HepG2 (cell line): ENCODE measurements around the gene ZNF777. TPM values are rescaled to one million over a fixed set of nuclear protein-coding genes. Genes with fewer than 3 reads are reported as not detected.
A peak's percentile ranks its signal among the peaks of the same experiment; 100 is the strongest.

ENCODE experiments used
- AGO1 ChIP-seq: fragments of 200-400 bp; formaldehyde crosslinking; IDR thresholded peaks from 2 replicates; pipeline ENCODE4 v1.6.1; 2017; ENCODE audit warnings: mild to moderate bottlenecking, low read depth, low read length, moderate library complexity; ENCODE audit not compliant: poor library complexity, severe bottlenecking
- EP300 ChIP-seq, 3 experiments: sonication (generic) in 1 of 3; formaldehyde crosslinking in 1 of 3; IDR thresholded peaks; 2 replicates each; pipeline versions ENCODE4 v1.5.1 to v1.6.1; 2011 to 2020; ENCODE audit warnings: low read depth in 2 of 3, low read length in 2 of 3, borderline replicate concordance in 1 of 3, improper control_type of control experiment in 1 of 3, mild to moderate bottlenecking in 1 of 3, missing genetic modification reagents in 1 of 3, moderate library complexity in 1 of 3
- FOXK1 ChIP-seq: sonication (generic); formaldehyde crosslinking; IDR thresholded peaks from 2 replicates; pipeline ENCODE4 v1.4.0; 2020; ENCODE audit warnings: low read depth, missing genetic modification reagents, borderline replicate concordance
- HDAC1 ChIP-seq: sonication (generic); formaldehyde crosslinking; IDR thresholded peaks from 2 replicates; pipeline ENCODE4 v1.5.1; 2020; ENCODE audit warnings: mild to moderate bottlenecking, missing genetic modification reagents
- PAF1 ChIP-seq: IDR thresholded peaks from 2 replicates; pipeline ENCODE4 v1.6.1; 2016; ENCODE audit warnings: missing genetic modification reagents, missing compliant biosample characterization
- TP53 ChIP-seq: sonication (generic); formaldehyde crosslinking; conservative IDR thresholded peaks from 2 replicates; pipeline ENCODE4 v1.4.0; 2020; ENCODE audit warnings: missing genetic modification reagents
- XBP1 ChIP-seq: sonication (generic); formaldehyde crosslinking; IDR thresholded peaks from 2 replicates; pipeline ENCODE4 v1.5.0; 2020; ENCODE audit warnings: missing genetic modification reagents
- ZNF343 ChIP-seq: sonication (generic); formaldehyde crosslinking; IDR thresholded peaks from 2 replicates; pipeline ENCODE4 v1.4.0; 2020; ENCODE audit warnings: mild to moderate bottlenecking, missing genetic modification reagents
- ZNF737 ChIP-seq: sonication (generic); formaldehyde crosslinking; IDR thresholded peaks from 2 replicates; pipeline ENCODE4 v1.5.0; 2020; ENCODE audit warnings: missing genetic modification reagents, mild to moderate bottlenecking, borderline replicate concordance
- ZNF792 ChIP-seq: IDR thresholded peaks from 2 replicates; pipeline ENCODE4 v1.6.1; 2016
- polyA plus RNA-seq, 8 experiments: library from polyadenylated mRNA; depleted of rRNA in 3 of 8; stranded (reverse) in 7 of 8; unstranded in 1 of 8; fragments of >200 nt; fragmentation: Illumina TruSeq in 4 of 8; extraction: Trizol in 4 of 8; gene quantifications; 2 replicates each; pipeline versions ENCODE4 v1.2.1 to v1.2.3, GENCODE V29; 2011 to 2016; ENCODE audit warnings: low read depth in 4 of 8, missing spikeins in 1 of 8, mixed read lengths in 1 of 8; ENCODE audit not compliant: insufficient read depth in 1 of 8
- total RNA-seq, 5 experiments: library from RNA; depleted of rRNA; stranded (reverse); fragments of >200 nt; fragmentation: Illumina TruSeq; extraction: Trizol; gene quantifications; 2 replicates each; pipeline ENCODE4 v1.2.3, GENCODE V29; 2016; ENCODE audit warnings: low read depth in 1 of 5
- TF ChIP-seq, protein P1 (sequence below): sonication (generic); formaldehyde crosslinking; IDR thresholded peaks from 2 replicates; pipeline ENCODE4 v1.9.0; 2021; ENCODE audit warnings: mild to moderate bottlenecking, missing genetic modification reagents
- TF ChIP-seq, protein P2 (sequence below), 2 experiments: IDR thresholded peaks; 2 replicates each; pipeline ENCODE4 v1.6.1; 2011 to 2012; ENCODE audit warnings: low read length in 2 of 2, borderline replicate concordance in 1 of 2, low read depth in 1 of 2, mild to moderate bottlenecking in 1 of 2, moderate library complexity in 1 of 2
- TF ChIP-seq, protein P3 (sequence below): sonication (generic); formaldehyde crosslinking; IDR thresholded peaks from 2 replicates; pipeline ENCODE4 v1.4.0; 2020; ENCODE audit warnings: missing genetic modification reagents
- TF ChIP-seq, protein P4 (sequence below): sonication (generic); formaldehyde crosslinking; IDR thresholded peaks from 2 replicates; pipeline ENCODE4 v1.8.0; 2023; ENCODE audit warnings: mild to moderate bottlenecking, missing genetic modification reagents

Gene ZNF777
- total and polyA plus RNA-seq, 2 of the 13 experiments (the other 11 are each of a cell fraction or from before 2014, with no cell fraction given) = 3.8 to 6.0 TPM

DNA sequence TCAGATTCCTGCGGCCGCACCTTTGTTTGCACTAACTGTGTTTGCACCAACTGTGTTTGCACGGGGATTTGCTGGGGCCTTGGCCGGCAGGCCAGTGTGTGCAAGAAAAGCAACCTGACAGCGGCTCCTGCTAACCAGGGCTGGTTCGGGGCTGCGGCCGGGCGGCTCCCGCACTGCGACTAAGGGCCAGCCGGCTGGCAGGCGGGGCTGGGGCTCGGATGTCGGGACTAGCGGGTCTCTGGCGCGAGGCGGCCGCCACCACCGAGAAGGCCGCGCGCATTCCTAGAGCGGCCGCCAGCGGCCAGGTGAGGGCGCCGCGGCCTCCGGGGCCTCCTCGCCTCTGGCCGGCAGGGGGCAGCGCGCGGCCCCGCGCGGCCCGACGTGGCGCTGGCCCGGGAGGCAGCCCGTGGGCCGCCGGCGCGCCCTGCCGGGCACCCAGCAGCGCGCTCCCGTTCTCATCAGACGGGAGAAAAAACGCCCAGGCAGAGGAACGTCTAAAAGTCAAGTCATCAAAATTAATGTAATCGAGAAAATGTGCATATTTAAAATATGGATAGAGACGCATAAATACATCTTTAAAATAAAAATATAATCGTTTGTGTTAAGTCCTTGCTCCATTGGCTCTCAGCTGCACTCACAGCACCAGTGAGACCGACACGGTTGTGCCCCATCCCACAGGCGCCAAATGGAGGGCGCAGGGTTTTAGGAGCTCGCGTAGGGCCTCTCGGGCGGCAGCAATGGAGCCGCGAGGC, 38.5 kb downstream of the ZNF777 start (continued):
- TF ChIP-seq, protein P1, sequence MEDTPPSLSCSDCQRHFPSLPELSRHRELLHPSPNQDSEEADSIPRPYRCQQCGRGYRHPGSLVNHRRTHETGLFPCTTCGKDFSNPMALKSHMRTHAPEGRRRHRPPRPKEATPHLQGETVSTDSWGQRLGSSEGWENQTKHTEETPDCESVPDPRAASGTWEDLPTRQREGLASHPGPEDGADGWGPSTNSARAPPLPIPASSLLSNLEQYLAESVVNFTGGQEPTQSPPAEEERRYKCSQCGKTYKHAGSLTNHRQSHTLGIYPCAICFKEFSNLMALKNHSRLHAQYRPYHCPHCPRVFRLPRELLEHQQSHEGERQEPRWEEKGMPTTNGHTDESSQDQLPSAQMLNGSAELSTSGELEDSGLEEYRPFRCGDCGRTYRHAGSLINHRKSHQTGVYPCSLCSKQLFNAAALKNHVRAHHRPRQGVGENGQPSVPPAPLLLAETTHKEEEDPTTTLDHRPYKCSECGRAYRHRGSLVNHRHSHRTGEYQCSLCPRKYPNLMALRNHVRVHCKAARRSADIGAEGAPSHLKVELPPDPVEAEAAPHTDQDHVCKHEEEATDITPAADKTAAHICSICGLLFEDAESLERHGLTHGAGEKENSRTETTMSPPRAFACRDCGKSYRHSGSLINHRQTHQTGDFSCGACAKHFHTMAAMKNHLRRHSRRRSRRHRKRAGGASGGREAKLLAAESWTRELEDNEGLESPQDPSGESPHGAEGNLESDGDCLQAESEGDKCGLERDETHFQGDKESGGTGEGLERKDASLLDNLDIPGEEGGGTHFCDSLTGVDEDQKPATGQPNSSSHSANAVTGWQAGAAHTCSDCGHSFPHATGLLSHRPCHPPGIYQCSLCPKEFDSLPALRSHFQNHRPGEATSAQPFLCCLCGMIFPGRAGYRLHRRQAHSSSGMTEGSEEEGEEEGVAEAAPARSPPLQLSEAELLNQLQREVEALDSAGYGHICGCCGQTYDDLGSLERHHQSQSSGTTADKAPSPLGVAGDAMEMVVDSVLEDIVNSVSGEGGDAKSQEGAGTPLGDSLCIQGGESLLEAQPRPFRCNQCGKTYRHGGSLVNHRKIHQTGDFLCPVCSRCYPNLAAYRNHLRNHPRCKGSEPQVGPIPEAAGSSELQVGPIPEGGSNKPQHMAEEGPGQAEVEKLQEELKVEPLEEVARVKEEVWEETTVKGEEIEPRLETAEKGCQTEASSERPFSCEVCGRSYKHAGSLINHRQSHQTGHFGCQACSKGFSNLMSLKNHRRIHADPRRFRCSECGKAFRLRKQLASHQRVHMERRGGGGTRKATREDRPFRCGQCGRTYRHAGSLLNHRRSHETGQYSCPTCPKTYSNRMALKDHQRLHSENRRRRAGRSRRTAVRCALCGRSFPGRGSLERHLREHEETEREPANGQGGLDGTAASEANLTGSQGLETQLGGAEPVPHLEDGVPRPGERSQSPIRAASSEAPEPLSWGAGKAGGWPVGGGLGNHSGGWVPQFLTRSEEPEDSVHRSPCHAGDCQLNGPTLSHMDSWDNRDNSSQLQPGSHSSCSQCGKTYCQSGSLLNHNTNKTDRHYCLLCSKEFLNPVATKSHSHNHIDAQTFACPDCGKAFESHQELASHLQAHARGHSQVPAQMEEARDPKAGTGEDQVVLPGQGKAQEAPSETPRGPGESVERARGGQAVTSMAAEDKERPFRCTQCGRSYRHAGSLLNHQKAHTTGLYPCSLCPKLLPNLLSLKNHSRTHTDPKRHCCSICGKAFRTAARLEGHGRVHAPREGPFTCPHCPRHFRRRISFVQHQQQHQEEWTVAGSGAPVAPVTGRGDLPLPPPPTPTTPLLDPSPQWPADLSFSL = no peak
- TF ChIP-seq TP53 (no peak), ZNF737 (CRISPR knock-in tag) (no peak), XBP1 (CRISPR knock-in tag) (no peak), ZNF343 (CRISPR knock-in tag) (no peak), AGO1 (no peak), HDAC1 (peak; percentile 45; the same call in 1 of the 2 replicates), ZNF792 (no peak), FOXK1 (CRISPR knock-in tag) (no peak), EP300 (IDR thresholded peaks at IDR 0.05; ENCODE audit: low read depth in 2 of 2, low read length in 2 of 2) (peak in 1 of 2 experiments; percentile 17; a peak in 1 of 4 replicates), EP300 (CRISPR knock-in tag; IDR thresholded peaks at IDR 0.05; ENCODE audit: borderline replicate concordance) (no peak), PAF1 (CRISPR knock-in tag) (no peak)
- TF ChIP-seq, protein P2, sequence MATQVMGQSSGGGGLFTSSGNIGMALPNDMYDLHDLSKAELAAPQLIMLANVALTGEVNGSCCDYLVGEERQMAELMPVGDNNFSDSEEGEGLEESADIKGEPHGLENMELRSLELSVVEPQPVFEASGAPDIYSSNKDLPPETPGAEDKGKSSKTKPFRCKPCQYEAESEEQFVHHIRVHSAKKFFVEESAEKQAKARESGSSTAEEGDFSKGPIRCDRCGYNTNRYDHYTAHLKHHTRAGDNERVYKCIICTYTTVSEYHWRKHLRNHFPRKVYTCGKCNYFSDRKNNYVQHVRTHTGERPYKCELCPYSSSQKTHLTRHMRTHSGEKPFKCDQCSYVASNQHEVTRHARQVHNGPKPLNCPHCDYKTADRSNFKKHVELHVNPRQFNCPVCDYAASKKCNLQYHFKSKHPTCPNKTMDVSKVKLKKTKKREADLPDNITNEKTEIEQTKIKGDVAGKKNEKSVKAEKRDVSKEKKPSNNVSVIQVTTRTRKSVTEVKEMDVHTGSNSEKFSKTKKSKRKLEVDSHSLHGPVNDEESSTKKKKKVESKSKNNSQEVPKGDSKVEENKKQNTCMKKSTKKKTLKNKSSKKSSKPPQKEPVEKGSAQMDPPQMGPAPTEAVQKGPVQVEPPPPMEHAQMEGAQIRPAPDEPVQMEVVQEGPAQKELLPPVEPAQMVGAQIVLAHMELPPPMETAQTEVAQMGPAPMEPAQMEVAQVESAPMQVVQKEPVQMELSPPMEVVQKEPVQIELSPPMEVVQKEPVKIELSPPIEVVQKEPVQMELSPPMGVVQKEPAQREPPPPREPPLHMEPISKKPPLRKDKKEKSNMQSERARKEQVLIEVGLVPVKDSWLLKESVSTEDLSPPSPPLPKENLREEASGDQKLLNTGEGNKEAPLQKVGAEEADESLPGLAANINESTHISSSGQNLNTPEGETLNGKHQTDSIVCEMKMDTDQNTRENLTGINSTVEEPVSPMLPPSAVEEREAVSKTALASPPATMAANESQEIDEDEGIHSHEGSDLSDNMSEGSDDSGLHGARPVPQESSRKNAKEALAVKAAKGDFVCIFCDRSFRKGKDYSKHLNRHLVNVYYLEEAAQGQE (IDR thresholded peaks at IDR 0.05; ENCODE audit: borderline replicate concordance in 1 of 2, low read depth in 1 of 2, low read length in 2 of 2) = no peak
- TF ChIP-seq, protein P3, sequence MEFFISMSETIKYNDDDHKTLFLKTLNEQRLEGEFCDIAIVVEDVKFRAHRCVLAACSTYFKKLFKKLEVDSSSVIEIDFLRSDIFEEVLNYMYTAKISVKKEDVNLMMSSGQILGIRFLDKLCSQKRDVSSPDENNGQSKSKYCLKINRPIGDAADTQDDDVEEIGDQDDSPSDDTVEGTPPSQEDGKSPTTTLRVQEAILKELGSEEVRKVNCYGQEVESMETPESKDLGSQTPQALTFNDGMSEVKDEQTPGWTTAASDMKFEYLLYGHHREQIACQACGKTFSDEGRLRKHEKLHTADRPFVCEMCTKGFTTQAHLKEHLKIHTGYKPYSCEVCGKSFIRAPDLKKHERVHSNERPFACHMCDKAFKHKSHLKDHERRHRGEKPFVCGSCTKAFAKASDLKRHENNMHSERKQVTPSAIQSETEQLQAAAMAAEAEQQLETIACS (CRISPR knock-in tag) = peak; percentile 52; the same call in 1 of the 2 replicates
- TF ChIP-seq, protein P4, sequence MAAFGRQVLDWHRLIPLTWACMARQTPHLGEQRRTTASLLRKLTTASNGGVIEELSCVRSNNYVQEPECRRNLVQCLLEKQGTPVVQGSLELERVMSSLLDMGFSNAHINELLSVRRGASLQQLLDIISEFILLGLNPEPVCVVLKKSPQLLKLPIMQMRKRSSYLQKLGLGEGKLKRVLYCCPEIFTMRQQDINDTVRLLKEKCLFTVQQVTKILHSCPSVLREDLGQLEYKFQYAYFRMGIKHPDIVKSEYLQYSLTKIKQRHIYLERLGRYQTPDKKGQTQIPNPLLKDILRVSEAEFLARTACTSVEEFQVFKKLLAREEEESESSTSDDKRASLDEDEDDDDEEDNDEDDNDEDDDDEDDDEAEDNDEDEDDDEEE (CRISPR knock-in tag) = no peak
